Measurements from ENCODE around the gene CDKN3.
"Not testable (repeated sequence)": the region's sequence is repeated elsewhere in the genome, so short reads cannot be mapped to it uniquely, and the experiment has no call there.

The CDKN3 gene

DNA sequence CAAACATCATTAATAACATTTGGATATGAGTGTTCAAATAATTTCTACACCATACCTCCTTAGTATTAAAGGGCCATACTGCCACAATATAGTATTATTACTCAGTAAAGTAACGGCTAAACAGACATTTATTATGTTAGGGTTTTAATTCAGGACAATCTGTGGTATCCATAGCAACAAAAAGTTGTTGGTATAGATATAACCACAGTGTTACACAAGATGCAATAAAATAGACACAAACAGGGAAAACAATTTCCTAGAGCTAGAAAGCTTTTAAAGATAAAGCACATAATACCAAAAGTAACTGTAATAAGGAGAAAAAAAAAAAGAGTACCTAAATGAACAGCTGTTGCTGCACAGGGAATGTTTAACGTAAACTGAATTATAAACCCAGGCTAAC is 28.3 kb downstream of the CDKN3 start:
- no peaks in the 10 kb centered on the region for H3K9me3 ChIP-seq (ENCODE audit: low read depth, low read length)
- no peak for TF ChIP-seq POLR2AphosphoS5 (IDR thresholded peaks at IDR 0.05; ENCODE audit: borderline replicate concordance, low read depth, low read length)
- no peak for TF ChIP-seq FOXP2 (optimal IDR thresholded peaks at IDR 0.05; ENCODE audit: control extremely low read depth, extremely low read length, insufficient read depth)
- no peak for TF ChIP-seq EZH2 (IDR thresholded peaks at IDR 0.05)
- H3K4me3 ChIP-seq: no peak overlapping the region
- no peak overlapping the region for H3K9ac ChIP-seq (ENCODE audit: insufficient read length)
- peaks cover 72% of the 10 kb centered on the region for H3K36me3 ChIP-seq (ENCODE audit: insufficient read depth, low read length)
- no peak overlapping the region for H3K27ac ChIP-seq
- no peak for DNase-seq (ENCODE audit: low read depth, low spot score)

- Histone ChIP-seq H3K9me3 (ENCODE audit: low read depth, low read length) (no peaks in the 10 kb centered on the region), H3K27ac (no peak overlapping the region), H3K9ac (ENCODE audit: insufficient read length) (no peak overlapping the region), H3K36me3 (ENCODE audit: insufficient read depth, low read length) (peaks cover 77% of the 10 kb centered on the region), H3K4me3 (no peak overlapping the region)
- DNase-seq (ENCODE audit: low read depth, low spot score): no peak
- TF ChIP-seq FOXP2 (optimal IDR thresholded peaks at IDR 0.05; ENCODE audit: control extremely low read depth, extremely low read length, insufficient read depth) (no peak), POLR2AphosphoS5 (IDR thresholded peaks at IDR 0.05; ENCODE audit: borderline replicate concordance, low read depth, low read length) (no peak), EZH2 (IDR thresholded peaks at IDR 0.05) (no peak)
Measured at GRCh38 chr14:54425537-54426274, 28.9 kb downstream of the CDKN3 start.

DNA sequence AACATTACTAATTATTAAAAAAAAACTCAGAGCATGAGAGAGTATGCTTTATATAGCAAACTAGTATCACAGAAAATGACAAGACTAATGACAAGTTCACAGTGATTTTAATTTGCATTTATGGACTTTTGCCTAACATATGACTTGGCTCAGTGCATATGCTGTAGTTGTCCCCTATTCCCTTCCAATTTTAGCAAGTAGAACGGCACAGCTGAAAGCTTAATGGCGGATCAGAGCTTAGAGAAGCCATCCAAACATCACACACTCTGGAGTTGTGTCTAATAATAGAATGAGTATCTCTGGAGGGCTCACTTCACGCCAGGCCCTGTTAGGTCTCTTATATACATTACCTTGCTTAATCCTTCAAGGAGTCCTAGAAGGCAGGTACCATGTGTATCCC is 31.1 kb downstream of the CDKN3 start:
- H3K4me3 ChIP-seq: no peak overlapping the region
- H3K9ac ChIP-seq (ENCODE audit: insufficient read length): no peak overlapping the region
- TF ChIP-seq EZH2 (IDR thresholded peaks at IDR 0.05) (no peak), FOXP2 (optimal IDR thresholded peaks at IDR 0.05; ENCODE audit: control extremely low read depth, extremely low read length, insufficient read depth) (no peak)
- no peak overlapping the region for H3K27ac ChIP-seq
- DNase-seq (ENCODE audit: low read depth, low spot score): no peak
- H3K9me3 ChIP-seq (ENCODE audit: low read depth, low read length): no peaks in the 10 kb centered on the region
- peaks cover 91% of the 10 kb centered on the region for H3K36me3 ChIP-seq (ENCODE audit: insufficient read depth, low read length)

DNA sequence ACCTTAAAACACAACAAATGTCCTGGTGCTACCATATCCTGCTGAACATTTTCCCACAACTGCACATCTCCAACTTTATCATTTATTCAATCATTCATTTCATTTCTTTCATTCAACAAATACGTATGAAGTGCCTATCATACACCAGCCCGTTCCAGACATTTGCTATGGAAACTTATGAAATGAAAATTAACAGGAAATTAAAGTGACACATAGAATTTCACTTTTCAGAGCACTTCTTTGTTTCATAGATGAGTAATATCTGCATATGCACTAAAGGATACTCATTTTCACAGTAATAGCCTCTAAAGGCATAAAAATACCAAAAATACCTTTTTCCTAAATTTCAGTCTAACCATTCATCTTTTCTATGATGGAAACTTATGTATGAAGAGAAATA is 31.7 kb downstream of the CDKN3 start:
- TF ChIP-seq FOXP2 (optimal IDR thresholded peaks at IDR 0.05; ENCODE audit: control extremely low read depth, extremely low read length, insufficient read depth): no peak
- TF ChIP-seq EZH2 (IDR thresholded peaks at IDR 0.05): no peak
- no peak for TF ChIP-seq POLR2AphosphoS5 (IDR thresholded peaks at IDR 0.05; ENCODE audit: borderline replicate concordance, low read depth, low read length)
- no peaks in the 10 kb centered on the region for H3K9me3 ChIP-seq (ENCODE audit: low read depth, low read length)
- H3K36me3 ChIP-seq (ENCODE audit: insufficient read depth, low read length): peaks cover 93% of the 10 kb centered on the region
- no peak overlapping the region for H3K4me3 ChIP-seq
- no peak overlapping the region for H3K27ac ChIP-seq
- no peak overlapping the region for H3K9ac ChIP-seq (ENCODE audit: insufficient read length)
- DNase-seq (ENCODE audit: low read depth, low spot score): no peak

GRCh38 chr14:54435500-54435981 is 38.7 kb downstream of the CDKN3 start:
- peak overlapping the region; percentile 53 for H3K27ac ChIP-seq
- H3K4me3 ChIP-seq: peak overlapping the region; percentile 44
- peak overlapping the region; percentile 5 for H3K9ac ChIP-seq (ENCODE audit: insufficient read length)
- peaks cover 71% of the 10 kb centered on the region for H3K36me3 ChIP-seq (ENCODE audit: insufficient read depth, low read length)
- DNase-seq (ENCODE audit: low read depth, low spot score): peak; percentile 59
- TF ChIP-seq EZH2 (IDR thresholded peaks at IDR 0.05) (no peak), POLR2AphosphoS5 (IDR thresholded peaks at IDR 0.05; ENCODE audit: borderline replicate concordance, low read depth, low read length) (no peak), FOXP2 (optimal IDR thresholded peaks at IDR 0.05; ENCODE audit: control extremely low read depth, extremely low read length, insufficient read depth) (no peak)
- no peaks in the 10 kb centered on the region for H3K9me3 ChIP-seq (ENCODE audit: low read depth, low read length)

- not testable (repeated sequence) for H3K27ac ChIP-seq; H3K9ac ChIP-seq (ENCODE audit: insufficient read length); H3K9me3 ChIP-seq (ENCODE audit: low read depth, low read length); H3K4me3 ChIP-seq; DNase-seq (ENCODE audit: low read depth, low spot score)
- peaks cover 48% of the 10 kb centered on the region for H3K36me3 ChIP-seq (ENCODE audit: insufficient read depth, low read length)
Measured at GRCh38 chr14:54437954-54438353, 41.1 kb downstream of the CDKN3 start.

- peaks cover 45% of the 10 kb centered on the region for H3K36me3 ChIP-seq (ENCODE audit: insufficient read depth, low read length)
- no peak overlapping the region for H3K9ac ChIP-seq (ENCODE audit: insufficient read length)
- H3K27ac ChIP-seq: no peak overlapping the region
- DNase-seq (ENCODE audit: low read depth, low spot score): no peak
- no peak for TF ChIP-seq FOXP2 (optimal IDR thresholded peaks at IDR 0.05; ENCODE audit: control extremely low read depth, extremely low read length, insufficient read depth)
- no peak for TF ChIP-seq EZH2 (IDR thresholded peaks at IDR 0.05)
- no peak for TF ChIP-seq POLR2AphosphoS5 (IDR thresholded peaks at IDR 0.05; ENCODE audit: borderline replicate concordance, low read depth, low read length)
- H3K4me3 ChIP-seq: peak overlapping the region; percentile 19; the same call in 1 of the 2 replicates
- H3K9me3 ChIP-seq (ENCODE audit: low read depth, low read length): no peaks in the 10 kb centered on the region
Measured at GRCh38 chr14:54438703-54439102, 41.9 kb downstream of the CDKN3 start.

DNA sequence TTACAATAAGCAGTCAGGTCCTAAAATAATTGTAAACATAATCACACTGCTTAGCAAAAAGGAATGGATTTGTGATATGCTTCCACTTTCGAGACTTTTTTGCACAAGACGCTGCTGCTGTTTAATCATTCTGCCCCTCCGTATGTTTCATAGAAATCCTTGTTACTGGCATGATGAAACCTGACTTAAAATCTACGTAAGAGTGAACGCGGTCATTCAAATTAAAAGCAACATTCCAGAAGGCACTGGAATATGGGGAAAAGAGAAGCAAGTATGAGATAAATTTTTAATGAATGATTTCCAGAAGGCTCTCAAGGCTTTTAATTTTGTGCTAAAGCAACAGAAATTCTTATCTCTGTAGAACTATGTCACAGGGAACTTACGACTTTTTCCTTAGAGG is 43.2 kb downstream of the CDKN3 start:
- no peak for DNase-seq (ENCODE audit: low read depth, low spot score)
- H3K36me3 ChIP-seq (ENCODE audit: insufficient read depth, low read length): peaks cover 31% of the 10 kb centered on the region

GRCh38 chr14:54440476-54440872 is 43.7 kb downstream of the CDKN3 start:
- H3K9ac ChIP-seq (ENCODE audit: insufficient read length): peak overlapping the region; percentile 94
- peak overlapping the region; percentile 95 for H3K4me3 ChIP-seq
- H3K9me3 ChIP-seq (ENCODE audit: low read depth, low read length): no peaks in the 10 kb centered on the region
- no peak for DNase-seq (ENCODE audit: low read depth, low spot score)
- peaks cover 27% of the 10 kb centered on the region for H3K36me3 ChIP-seq (ENCODE audit: insufficient read depth, low read length)
- H3K27ac ChIP-seq: peak overlapping the region; percentile 88
- TF ChIP-seq POLR2AphosphoS5 (IDR thresholded peaks at IDR 0.05; ENCODE audit: borderline replicate concordance, low read depth, low read length): no peak
- no peak for TF ChIP-seq EZH2 (IDR thresholded peaks at IDR 0.05)
- TF ChIP-seq FOXP2 (optimal IDR thresholded peaks at IDR 0.05; ENCODE audit: control extremely low read depth, extremely low read length, insufficient read depth): no peak

More for the DNA sequence above, 43.2 kb downstream of the CDKN3 start:
- TF ChIP-seq EZH2 (IDR thresholded peaks at IDR 0.05) (no peak), POLR2AphosphoS5 (IDR thresholded peaks at IDR 0.05; ENCODE audit: borderline replicate concordance, low read depth, low read length) (no peak), FOXP2 (optimal IDR thresholded peaks at IDR 0.05; ENCODE audit: control extremely low read depth, extremely low read length, insufficient read depth) (no peak)
- peak overlapping the region; percentile 94 for H3K9ac ChIP-seq (ENCODE audit: insufficient read length)
- H3K9me3 ChIP-seq (ENCODE audit: low read depth, low read length): no peaks in the 10 kb centered on the region
- peak overlapping the region; percentile 95 for H3K4me3 ChIP-seq
- H3K27ac ChIP-seq: peak overlapping the region; percentile 88

Data from SK-N-MC (cell line).